ENCODE measurements around the gene DNM3.

DNM3 gene

DNA sequence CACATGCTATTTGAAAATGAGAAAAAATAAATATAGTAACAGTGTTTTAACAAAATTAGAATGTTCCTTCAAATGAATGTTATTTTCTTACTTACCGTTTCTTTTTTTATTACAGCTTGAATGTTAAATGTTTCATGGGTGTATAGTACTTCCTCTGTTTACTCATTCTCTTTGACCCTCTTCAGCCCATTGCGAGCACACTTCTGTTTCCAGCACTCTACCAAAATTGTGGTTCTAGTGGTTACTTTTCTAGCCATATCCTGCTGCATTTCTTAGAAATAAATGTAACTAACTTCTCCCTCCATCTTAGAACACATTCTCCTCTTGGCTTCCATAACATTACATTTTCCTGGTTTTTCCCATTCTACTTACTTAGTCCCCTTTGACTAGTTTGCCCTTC, 389.2 kb downstream of the DNM3 start:
- H3K27me3 ChIP-seq (replicated peaks): no peaks in the 10 kb centered on the region
- H3K27ac ChIP-seq: no peak overlapping the region
- in situ Hi-C loops (cut with HindIII; ENCODE audit: low pct_ligation_motif_present, low sequenced_read_pairs): no loop called here
- no peak overlapping the region for H3K4me3 ChIP-seq (ENCODE audit: low read depth, low read length)
- TF ChIP-seq, protein P1, sequence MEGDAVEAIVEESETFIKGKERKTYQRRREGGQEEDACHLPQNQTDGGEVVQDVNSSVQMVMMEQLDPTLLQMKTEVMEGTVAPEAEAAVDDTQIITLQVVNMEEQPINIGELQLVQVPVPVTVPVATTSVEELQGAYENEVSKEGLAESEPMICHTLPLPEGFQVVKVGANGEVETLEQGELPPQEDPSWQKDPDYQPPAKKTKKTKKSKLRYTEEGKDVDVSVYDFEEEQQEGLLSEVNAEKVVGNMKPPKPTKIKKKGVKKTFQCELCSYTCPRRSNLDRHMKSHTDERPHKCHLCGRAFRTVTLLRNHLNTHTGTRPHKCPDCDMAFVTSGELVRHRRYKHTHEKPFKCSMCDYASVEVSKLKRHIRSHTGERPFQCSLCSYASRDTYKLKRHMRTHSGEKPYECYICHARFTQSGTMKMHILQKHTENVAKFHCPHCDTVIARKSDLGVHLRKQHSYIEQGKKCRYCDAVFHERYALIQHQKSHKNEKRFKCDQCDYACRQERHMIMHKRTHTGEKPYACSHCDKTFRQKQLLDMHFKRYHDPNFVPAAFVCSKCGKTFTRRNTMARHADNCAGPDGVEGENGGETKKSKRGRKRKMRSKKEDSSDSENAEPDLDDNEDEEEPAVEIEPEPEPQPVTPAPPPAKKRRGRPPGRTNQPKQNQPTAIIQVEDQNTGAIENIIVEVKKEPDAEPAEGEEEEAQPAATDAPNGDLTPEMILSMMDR (IDR thresholded peaks at IDR 0.05; ENCODE audit: low read depth, low read length, missing control alignments): no peak
- no peaks in the 10 kb centered on the region for H3K36me3 ChIP-seq (replicated peaks)
- no peak for DNase-seq

DNA sequence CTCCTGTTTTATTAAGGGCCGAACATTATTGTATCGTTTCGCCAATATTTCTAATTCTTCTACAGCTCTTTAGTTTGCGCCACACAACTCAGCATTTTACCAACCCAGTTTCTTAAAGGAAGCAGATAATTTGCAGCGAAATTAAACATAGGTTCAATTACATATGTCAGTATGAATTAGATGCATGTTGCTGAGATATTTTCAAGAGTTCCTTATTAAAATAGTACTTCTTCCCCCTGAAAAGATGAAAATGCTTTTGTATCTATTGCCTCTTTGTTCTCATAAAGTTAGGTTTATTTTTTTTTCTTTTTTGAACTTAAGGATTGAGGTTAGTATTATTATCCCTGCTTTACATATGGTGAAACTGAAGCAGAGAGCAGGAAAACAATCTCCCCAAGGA, 395.7 kb downstream of the DNM3 start:
- in situ Hi-C loops (cut with HindIII; ENCODE audit: low pct_ligation_motif_present, low sequenced_read_pairs): no loop called here
- TF ChIP-seq, protein P1 (IDR thresholded peaks at IDR 0.05; ENCODE audit: low read depth, low read length, missing control alignments): no peak
- H3K27ac ChIP-seq: no peak overlapping the region

DNA sequence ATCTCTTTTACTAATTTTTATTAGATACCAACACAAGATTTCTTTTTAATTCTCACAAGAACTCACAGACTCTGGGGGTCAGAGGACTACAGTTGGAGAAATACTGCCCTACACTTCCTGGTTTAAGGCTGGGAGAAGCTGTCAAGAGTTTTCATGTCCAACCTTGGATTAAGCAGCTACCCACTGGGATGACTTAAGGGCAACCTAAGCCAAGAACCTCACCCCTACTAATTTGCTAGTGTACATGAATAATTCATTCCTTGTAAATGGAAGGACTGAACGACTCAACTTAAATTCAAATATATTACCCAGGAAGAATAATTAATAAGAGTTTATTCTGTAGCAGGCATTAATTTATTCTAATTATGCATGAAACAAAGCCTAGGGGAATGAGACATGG, 396.9 kb downstream of the DNM3 start:
- no peaks in the 10 kb centered on the region for H3K36me3 ChIP-seq (replicated peaks)
- no peaks in the 10 kb centered on the region for H3K27me3 ChIP-seq (replicated peaks)
- in situ Hi-C loops (cut with HindIII; ENCODE audit: low pct_ligation_motif_present, low sequenced_read_pairs): no loop called here
- DNase-seq: no peak
- H3K4me3 ChIP-seq (ENCODE audit: low read depth, low read length): no peak overlapping the region
- TF ChIP-seq, protein P1 (IDR thresholded peaks at IDR 0.05; ENCODE audit: low read depth, low read length, missing control alignments): no peak
- no peak overlapping the region for H3K27ac ChIP-seq

More for the DNA sequence above, 395.7 kb downstream of the DNM3 start:
- no peaks in the 10 kb centered on the region for H3K27me3 ChIP-seq (replicated peaks)
- DNase-seq: no peak
- no peaks in the 10 kb centered on the region for H3K36me3 ChIP-seq (replicated peaks)
- H3K4me3 ChIP-seq (ENCODE audit: low read depth, low read length): no peak overlapping the region

DNA sequence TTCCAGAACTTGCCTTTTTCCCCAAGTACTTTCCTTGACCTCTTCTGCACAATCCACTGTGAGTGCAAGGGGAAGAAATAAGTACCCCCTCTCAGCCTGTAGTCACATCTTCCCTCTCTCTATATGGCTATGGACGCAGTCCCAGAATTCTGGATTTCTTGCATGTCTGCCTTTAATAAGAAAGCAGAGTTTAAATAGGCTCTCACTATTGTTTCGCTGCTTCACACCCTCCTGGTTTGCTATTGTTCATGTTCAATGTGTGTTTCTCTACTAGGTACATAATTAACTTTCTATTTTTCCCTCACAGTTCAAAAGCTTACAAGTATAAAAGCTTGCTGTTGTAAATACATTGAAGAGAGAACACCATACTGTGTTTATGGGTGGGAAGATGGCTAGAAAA, 397.7 kb downstream of the DNM3 start:
- no peak for DNase-seq
- Histone ChIP-seq H3K27ac (no peak overlapping the region), H3K36me3 (replicated peaks) (no peaks in the 10 kb centered on the region), H3K4me3 (ENCODE audit: low read depth, low read length) (no peak overlapping the region), H3K27me3 (replicated peaks) (no peaks in the 10 kb centered on the region)
- in situ Hi-C loops (cut with HindIII; ENCODE audit: low pct_ligation_motif_present, low sequenced_read_pairs): no loop called here
- TF ChIP-seq, protein P1 (IDR thresholded peaks at IDR 0.05; ENCODE audit: low read depth, low read length, missing control alignments): no peak

DNA sequence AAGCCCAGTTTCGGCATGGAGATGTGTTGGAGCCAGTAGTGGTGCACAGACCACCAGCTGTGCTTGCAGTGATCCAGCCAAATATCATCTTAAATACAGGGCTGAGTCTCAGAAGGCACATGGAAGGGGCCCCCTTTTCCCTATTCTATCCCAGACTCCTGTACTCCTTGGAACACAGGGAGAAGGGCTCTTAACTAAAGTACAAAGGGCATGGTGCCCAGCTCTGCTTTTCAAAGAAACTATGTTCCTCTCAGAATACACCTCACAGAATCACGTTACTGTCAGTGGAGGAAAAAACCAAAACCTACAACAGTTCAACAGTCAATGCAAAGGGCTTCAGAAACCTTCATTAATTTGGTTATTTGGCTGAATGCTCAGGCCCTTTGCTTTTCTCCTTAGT, 398.6 kb downstream of the DNM3 start:
- DNase-seq: no peak
- no peak overlapping the region for H3K27ac ChIP-seq
- no peaks in the 10 kb centered on the region for H3K27me3 ChIP-seq (replicated peaks)
- TF ChIP-seq, protein P1 (IDR thresholded peaks at IDR 0.05; ENCODE audit: low read depth, low read length, missing control alignments): no peak
- no peaks in the 10 kb centered on the region for H3K36me3 ChIP-seq (replicated peaks)
- no peak overlapping the region for H3K4me3 ChIP-seq (ENCODE audit: low read depth, low read length)
- in situ Hi-C loops (cut with HindIII; ENCODE audit: low pct_ligation_motif_present, low sequenced_read_pairs): no loop called here

DNA sequence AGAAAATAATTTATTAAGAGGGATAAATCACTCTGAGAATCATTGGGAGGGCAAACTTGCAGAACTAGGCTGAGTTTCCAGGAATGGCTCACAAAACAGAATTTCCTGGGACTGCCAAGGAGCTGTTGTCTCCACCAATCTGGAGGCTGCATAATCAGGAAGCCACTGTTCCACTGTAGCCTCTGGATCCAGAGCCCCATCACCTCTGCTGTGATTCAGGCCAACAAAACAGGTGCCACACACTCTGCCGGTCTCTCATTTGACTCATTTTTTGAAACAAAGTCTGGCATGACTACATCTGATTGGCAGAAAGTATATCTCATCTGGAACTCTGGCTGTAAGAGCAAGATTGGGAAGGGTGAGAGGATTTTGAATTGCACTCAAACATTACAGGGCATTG, 400.2 kb downstream of the DNM3 start:
- no peak for DNase-seq
- in situ Hi-C loops (cut with HindIII; ENCODE audit: low pct_ligation_motif_present, low sequenced_read_pairs): no loop called here
- Histone ChIP-seq H3K27ac (no peak overlapping the region), H3K4me3 (ENCODE audit: low read depth, low read length) (no peak overlapping the region), H3K27me3 (replicated peaks) (no peaks in the 10 kb centered on the region), H3K36me3 (replicated peaks) (no peaks in the 10 kb centered on the region)
- TF ChIP-seq, protein P1 (IDR thresholded peaks at IDR 0.05; ENCODE audit: low read depth, low read length, missing control alignments): no peak

Measured in brain microvascular endothelial cell (primary cell).